Left cardiac atrium (tissue), 4 donors: ENCODE results near the gene NLGN1. TPM values are rescaled to one million over a fixed set of nuclear protein-coding genes. Genes with fewer than 3 reads are reported as not detected.

Experiments used
- ATAC-seq, 2 donors: fragments of 200-7000 bp; cut with Tn5 transposase; one replicate each; pipeline ENCODE4 v1.9.1; 2020; ENCODE audit warnings: mild to moderate bottlenecking in 2 of 2, moderate library complexity in 2 of 2
- DNase-seq: peaks from one replicate; pipeline ENCODE4 v3.0.0-alpha.2; 2020
- intact Hi-C, 2 donors: fragments of 100-400 bp; cut with DNase I; formaldehyde crosslinking; loops; one replicate each; pipeline versions ENCODE4 v1.14.1 to v1.15.1; 2022 to 2023
- total RNA-seq, 2 donors: library from RNA; stranded (reverse); fragmentation: NEBNext Ultra II Directional; extraction: Animal tissue kit (Norgen Biotek cat#: 25700); gene quantifications; one replicate each; pipeline ENCODE4 v1.2.1, GENCODE V29; 2021
- donor health status: DM: no; HTN: yes; CAD: no.
- donor health status: DM: no; HTN: yes; CAD: no; lungs with severe emphysema.
- donor health status: DM: yes; HTN: yes; CAD: no.
- donor health status: Dilated cardiomyopathy.

The NLGN1 gene
- total RNA-seq, 2 donors from 2014 or later: 2.2 to 2.5 TPM

GRCh38 chr3:173681188-173681678 lies 283.7 kb downstream of the NLGN1 start:
- intact Hi-C loops: no loop called here
- ATAC-seq: no peak
- no peak for DNase-seq

DNA sequence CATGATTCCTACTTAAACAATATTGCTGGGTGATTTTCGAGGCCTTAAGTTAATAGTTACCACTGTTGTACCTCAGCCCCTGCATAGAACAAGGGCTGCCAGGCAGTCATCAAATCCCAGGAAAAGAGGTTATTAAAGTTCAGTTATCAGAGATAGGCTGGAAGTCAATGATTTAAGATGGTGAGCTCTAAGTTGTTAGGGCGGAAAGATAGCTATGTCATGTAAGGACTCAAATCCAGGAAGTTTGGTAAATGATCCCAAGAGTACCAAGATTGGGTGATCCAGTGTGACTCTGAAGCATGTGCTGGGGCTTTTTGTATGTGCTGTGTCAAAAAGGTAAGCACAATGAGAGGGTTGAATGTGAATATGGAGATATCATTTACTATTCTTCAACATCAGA lies 287.9 kb downstream of the NLGN1 start:
- DNase-seq (no peak), ATAC-seq (no peak)
- intact Hi-C loops: no loop called here

DNA sequence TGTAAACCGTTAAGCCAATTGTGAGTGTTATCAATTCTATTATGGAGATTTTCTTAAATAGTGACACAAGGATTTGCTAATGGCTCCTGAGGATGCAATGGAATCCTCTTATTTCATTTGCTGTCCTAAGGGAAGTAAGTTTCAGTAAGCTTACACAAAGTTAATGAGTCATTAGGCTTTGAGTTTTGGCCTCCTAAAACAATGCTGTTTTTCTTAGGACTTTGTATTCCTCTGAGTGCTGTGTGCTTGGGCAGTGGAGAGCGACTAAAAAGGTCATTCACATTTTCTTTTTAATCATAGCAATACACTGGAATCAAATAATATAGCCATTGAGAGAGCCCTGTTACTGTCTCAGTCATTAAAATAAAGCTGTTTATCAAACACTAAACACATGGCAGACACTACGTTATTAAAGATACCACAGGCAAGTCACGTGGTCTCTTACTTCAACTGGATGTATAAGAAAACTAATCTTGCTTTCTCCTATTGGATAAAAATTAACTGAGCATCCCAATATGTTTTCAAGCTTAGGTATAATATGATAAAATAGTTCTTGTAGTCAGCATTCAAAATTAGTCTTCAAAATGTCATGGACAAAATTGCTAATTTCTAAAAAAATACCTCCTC lies 290.8 kb downstream of the NLGN1 start:
- intact Hi-C loops: no loop called here
- DNase-seq (no peak), ATAC-seq (no peak)

- DNase-seq (no peak), ATAC-seq (no peak)
- intact Hi-C loops: no loop called here
These were observed 293.1 kb downstream of the NLGN1 start for GRCh38 chr3:173690542-173691180.

DNA sequence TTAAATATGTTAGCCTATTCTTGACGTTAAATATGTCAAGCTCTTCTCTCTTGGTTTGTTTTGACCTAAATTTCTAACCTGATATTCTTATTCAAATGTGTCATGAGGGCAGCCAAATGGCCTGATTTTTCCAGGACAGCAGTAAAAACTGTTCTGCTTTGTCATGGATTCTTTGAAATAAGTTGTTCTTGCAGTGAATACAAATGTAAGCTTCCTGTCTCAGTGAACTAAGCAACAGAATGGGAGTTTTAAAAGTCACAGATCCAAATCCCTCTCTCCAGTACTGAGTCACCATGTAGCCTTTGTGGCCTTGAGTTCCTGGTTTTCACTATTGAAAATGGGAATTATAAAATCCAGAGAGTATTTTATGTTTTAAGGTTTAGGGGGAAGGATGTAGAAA lies 301.8 kb downstream of the NLGN1 start:
- intact Hi-C loops: no loop called here
- DNase-seq (no peak), ATAC-seq (no peak)

DNA sequence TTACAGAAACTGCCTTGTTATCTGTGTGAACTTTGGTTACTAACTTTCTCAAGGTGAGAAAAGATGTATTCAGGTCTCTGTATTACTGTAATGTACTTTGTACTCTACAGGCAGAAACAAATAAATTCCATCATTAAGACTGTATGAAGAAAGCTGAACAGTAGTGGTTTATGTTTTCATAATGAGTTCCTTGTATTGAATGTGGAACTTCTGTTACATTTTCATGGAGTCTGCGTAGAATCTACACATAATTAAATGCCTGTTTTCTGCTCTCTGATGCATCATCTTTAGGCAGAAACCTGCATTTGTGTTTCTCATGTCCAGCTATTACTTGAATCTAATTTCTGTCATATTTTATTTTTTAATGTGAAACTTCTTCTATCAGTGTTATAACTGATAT lies 302.8 kb downstream of the NLGN1 start:
- DNase-seq (no peak), ATAC-seq (no peak)
- intact Hi-C loops: no loop called here

DNA sequence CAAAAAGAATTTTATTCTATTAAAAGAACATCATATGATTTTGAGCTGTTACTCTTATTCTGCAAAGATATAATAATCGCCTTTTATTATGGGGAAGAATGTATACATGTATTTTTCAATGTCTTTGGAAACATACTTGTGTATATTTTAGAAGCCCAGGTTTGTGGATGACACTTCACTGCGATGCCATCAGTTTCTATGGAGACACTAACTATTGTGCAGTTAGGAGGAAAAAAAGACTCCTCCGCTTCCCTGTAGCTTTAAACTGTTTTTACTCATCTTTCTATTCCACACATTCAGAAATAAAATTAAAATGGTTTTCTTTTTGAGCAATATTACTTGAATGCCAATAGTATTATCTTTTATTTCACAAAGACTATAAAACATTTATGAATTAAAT lies 305.0 kb downstream of the NLGN1 start:
- DNase-seq (no peak), ATAC-seq (no peak)
- intact Hi-C loops: no loop called here

GRCh38 chr3:173703771-173704170 lies 306.2 kb downstream of the NLGN1 start:
- DNase-seq: no peak
- no peak for ATAC-seq
- intact Hi-C loops: no loop called here

DNA sequence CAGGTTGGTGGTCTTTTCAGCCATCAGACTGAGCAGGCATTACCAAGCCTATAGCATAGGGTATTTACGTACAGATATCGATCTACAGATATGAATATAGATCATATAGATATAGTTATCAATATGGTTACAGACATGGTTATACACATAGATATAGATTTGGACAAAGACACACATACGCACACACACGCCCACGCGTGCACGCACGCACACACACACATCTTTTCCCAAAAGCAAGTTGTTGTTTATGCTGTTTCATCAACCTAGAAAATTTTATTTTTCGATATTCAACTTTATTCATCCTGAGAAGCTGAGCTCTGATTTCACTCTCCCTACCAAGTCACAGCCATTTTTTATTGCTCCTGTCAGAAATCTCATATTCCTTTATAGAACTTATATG lies 309.1 kb downstream of the NLGN1 start:
- DNase-seq: no peak
- ATAC-seq: no peak
- intact Hi-C loops: no loop called here

DNA sequence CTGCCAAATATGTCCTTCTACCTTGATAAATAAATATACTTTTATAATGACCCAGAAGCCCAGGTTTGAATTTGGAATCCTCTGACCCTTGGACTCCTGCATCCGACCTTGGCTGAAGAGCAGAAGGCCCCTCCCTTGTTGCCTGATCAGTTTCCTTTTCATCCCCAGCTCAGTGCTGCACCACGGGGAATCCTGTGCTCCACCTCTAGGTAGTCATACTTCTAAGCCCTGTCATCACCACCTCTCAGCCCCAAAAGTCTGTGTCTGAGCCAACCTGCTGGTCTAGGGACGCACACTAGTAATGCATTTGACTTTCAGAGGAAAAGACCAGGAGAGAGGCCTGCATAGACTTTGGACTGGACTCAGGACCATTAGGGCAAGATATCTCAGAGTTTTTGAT lies 310.6 kb downstream of the NLGN1 start:
- no peak for DNase-seq
- ATAC-seq: no peak
- intact Hi-C loops: no loop called here

DNA sequence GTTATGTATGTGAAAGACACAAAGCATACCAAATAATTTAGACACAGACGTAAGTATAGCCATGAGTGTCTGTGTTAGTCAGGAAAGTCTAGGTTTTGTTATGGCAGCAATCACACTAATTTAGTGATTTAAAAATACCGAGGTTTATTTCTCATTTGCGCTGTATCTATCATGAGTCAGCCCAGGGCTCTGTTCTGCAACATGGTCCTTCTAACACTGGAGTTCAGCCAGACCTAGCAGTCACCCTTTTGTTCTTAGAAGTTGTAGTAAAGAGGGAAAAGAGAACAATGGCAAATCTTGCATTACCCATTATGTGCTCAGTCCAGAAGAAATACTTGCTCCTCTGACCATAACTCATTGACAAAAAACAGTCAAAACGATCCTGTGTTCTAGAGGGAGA lies 311.5 kb downstream of the NLGN1 start:
- intact Hi-C loops: no loop called here
- ATAC-seq: no peak
- no peak for DNase-seq

GRCh38 chr3:173711619-173712018 lies 314.1 kb downstream of the NLGN1 start:
- no peak for DNase-seq
- intact Hi-C loops: no loop called here
- peak in 1 of 2 donors; percentile 51 for ATAC-seq

DNA sequence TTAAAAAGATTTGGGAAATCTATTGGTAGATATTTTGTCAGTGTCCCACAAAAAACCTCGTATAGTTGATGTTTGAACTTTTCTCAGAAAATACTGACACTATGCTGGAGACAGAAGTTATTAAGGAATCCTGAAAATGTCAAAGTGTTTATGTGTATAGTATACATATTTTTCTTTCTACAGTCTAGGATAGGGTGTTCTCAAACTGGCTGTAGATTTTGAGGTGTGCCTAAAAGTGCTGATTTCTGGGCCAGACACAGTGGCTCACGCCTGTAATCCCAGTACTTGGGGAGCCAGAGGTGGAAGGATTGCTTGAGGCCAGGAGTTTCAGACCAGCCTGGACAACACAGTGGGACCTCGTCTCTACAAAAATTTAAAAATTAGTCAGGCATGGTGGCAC lies 322.0 kb downstream of the NLGN1 start:
- ATAC-seq: no peak
- DNase-seq: no peak
- intact Hi-C loops: no loop called here

GRCh38 chr3:173725507-173725906 lies 328.0 kb downstream of the NLGN1 start:
- intact Hi-C loops: no loop called here
- DNase-seq (no peak), ATAC-seq (no peak)

DNA sequence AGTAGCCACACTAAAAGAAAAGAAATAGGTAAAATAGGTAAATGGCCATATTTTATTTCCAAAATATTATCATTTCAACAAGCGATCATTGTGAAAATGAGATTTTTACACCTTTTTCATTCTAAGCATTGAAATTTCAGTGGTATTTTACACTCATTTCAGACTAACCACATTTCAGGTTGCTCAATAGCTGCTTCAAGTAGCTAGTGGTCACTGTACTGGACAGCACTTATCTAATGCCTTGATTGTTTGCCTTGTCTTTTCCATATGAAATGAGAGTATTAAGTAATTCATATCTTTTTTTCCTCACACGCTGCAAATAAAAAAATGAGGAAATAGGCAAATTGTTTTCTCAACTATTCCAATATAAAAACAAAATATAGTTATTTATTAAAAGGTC lies 332.8 kb downstream of the NLGN1 start:
- intact Hi-C loops: no loop called here
- DNase-seq: no peak
- no peak for ATAC-seq

DNA sequence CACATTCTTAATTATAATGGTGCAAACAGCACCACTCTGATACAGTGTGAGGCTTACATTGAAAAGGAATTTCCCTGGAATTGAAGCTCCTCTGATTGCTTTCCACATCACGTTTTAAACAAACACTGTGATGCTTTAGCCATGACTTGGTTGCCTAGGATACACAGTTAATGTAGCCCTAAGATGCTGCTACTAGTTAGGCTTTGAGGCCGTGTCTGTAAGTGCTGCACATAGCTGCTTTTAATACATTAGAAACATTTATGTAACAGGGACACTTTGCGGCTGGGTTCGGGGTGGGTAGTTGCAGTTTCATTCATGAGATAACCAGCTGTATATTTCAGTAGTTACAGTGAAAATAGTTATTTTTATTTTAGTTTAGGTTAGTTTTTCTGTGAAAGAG lies 334.7 kb downstream of the NLGN1 start:
- ATAC-seq (no peak), DNase-seq (no peak)
- intact Hi-C loops: no loop called here

- intact Hi-C loops: no loop called here
These were observed 335.6 kb downstream of the NLGN1 start for GRCh38 chr3:173733029-173733652.

GRCh38 chr3:173734473-173734872 lies 336.9 kb downstream of the NLGN1 start:
- intact Hi-C loops: no loop called here
- ATAC-seq (no peak), DNase-seq (no peak)

More at GRCh38 chr3:173733029-173733652, 335.6 kb downstream of the NLGN1 start:
- ATAC-seq (no peak), DNase-seq (no peak)

DNA sequence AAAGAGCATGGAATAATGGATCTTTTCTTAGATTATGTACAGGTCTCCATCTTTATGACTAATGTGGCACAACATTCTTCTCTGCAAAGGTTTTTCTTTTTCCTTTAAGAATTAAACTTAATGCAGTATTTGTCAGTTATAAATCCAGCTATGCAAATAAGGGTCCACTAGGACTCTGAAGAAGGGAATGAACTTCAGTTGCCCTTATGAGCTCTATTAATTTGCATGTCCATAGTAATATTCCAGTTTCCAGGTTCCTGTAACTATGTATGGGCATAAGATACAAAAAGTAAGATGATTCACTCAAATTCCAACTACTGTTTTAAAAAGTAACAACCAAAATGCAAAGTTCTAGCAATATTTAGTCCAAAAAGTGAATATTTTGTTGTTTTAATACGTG lies 337.4 kb downstream of the NLGN1 start:
- ATAC-seq (no peak), DNase-seq (no peak)
- intact Hi-C loops: no loop called here

DNA sequence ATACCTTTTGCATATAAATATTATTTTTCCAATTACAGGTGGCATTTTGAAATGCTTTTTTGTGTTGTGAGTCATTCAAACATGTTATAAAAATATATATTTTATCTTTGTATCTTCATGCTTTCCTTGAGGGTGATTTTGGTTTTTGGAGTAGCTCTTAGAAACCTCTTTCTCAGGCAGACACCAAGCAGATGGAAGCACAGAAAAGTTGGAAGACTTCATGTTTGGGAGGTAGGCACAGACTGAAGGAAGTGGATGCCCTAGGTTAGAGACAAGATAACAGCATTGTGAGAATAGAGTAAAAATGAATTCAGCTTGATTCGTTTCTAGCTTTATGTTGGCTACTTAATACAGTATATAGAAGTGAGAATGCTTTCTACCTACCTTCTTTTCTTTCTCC lies 338.3 kb downstream of the NLGN1 start:
- no peak for DNase-seq
- intact Hi-C loops: no loop called here
- no peak for ATAC-seq
